Head of caudate nucleus (tissue), 42 donors: Measurements from ENCODE around the gene C10orf90.

Experiments used
- DNase-seq, 42 donors: peaks; one replicate each; pipeline versions ENCODE4 v3.0.0 to v3.0.0-alpha.2; 2020 to 2021; ENCODE audit warnings: mixed read lengths in 7 of 42
- intact Hi-C: fragments of 100-400 bp; cut with DNase I; formaldehyde crosslinking; loops from one replicate; pipeline ENCODE4 v1.15.0; 2022

C10orf90 gene

GRCh38 chr10:126596472-126597016 lies 73.9 kb downstream of the C10orf90 start:
- no peak for DNase-seq
- intact Hi-C loops, result no loop called here

DNA sequence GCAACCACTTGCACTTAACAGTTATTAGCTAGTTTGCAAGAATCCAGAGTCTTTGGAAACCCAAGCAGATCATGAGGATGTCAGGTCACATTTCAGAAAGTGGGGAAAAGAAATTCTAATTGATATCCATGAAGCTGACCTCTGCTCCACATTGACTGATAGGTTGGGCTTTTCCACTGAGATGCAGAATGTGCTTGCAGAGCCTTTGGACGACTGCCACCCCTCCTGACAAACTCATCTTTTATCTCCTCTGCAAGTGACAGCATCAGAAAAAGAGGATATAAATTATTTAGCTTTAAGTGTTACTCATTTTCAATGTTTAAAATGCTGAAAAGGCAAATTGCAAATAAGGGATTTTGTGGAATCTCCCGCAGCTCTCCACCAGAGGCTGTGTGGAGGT lies 75.3 kb downstream of the C10orf90 start:
- intact Hi-C loops, result no loop called here
- DNase-seq, result peak in 35 of 42 donors; percentile 25 to 85 (median 55)

DNA sequence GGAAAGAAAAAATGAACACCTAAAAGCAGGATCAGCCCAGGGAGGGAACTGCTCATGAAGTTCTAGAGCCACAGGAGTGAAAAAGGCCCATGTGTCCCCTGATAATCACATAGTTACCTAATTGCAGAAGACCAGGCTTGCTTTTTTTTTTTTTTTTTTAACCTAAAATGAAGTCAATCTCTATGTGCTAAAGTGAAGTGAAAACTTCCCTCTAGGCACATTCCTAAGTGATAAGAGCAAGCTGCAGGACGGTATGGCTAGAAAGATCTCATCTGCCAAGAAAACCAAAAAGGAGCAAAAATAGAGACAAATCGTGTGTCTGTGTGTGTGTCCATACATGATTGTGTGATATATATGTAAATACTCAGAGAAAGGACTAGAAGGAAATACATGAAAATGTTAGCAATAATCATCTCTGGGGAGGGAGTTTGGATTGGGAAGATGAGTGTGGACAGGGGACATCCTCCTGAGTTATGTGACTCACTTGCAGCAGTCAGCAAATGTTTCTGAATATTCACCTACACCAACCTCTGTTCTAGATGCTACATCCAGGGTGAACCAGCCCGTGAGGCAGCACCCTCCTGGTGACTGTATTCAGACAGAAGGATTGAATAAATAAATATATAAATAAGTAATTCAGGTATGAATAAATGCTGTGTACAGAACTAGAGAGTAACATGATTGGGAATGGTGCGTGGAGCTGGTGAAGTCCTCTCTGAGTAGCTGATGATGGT lies 76.4 kb downstream of the C10orf90 start:
- no peak for DNase-seq
- intact Hi-C loops, result no loop called here

GRCh38 chr10:126592901-126593300 lies 77.6 kb downstream of the C10orf90 start:
- DNase-seq, result no peak
- intact Hi-C loops, result no loop called here

DNA sequence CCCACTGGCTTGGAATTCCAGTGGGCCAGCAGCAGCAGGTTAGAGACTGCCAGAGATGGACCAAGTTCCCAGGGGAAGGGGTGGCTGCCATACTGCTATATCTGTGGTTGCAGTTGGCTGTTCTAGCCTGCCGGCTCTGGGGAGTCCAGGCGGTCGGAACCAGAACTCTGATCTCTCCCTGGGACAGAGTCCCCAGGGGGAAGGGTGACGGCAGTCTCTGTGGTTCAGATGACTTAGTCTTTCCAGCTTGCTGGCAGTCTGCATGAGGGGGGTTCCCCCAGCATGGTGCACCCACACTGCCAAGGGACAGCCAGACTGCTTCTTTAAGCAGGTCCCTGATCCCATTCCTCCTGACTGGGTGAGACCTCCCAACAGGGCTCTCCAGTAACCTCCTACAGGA lies 82.5 kb downstream of the C10orf90 start:
- intact Hi-C loops, result no loop called here
- DNase-seq, result peak in 1 of 42 donors; percentile 10

GRCh38 chr10:126586878-126587277 lies 83.6 kb downstream of the C10orf90 start:
- intact Hi-C loops, result no loop called here
- DNase-seq, result no peak

GRCh38 chr10:126586128-126586527 lies 84.4 kb downstream of the C10orf90 start:
- intact Hi-C loops, result no loop called here
- peak in 2 of 42 donors; percentile 16 to 22 for DNase-seq

DNA sequence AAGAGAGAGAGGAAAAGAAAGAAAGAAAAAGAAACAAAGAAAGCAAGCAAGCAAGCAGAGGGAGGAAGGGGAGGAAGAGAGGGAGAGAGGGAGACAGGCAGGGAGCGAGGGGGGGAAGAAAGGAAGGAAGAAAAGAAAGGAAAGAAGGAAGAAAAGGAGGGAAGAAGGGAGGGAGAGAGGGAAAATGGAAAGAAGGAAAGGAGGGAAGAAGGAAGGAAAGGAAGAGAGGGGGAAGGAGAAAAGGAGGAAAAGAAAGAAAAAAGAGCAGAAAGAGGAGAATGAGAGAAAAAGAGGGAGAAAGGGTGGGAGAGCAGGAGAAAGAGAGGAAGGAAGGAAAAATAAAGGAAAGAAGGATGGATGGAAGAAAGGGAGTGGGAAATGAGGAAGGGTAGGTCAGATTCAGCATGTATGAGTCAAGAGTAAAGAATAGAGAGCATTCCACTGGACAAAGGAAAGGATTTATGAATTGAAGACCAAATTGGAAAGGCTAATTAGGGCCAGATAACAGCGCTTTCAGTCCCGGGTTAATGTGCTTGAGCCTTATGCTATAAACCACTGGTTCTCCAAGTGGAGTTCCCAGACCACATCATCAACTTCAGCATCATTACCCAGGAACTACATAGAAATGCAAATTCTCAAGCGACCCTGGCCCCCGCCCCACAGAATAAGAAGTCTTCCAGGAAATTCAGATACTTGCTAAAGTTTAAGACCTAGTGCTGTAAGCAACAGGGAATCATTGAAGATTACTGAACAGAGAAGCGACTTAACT lies 85.1 kb downstream of the C10orf90 start:
- DNase-seq, result peak in 1 of 42 donors; percentile 10
- intact Hi-C loops, result no loop called here

GRCh38 chr10:126584836-126585235 lies 85.7 kb downstream of the C10orf90 start:
- DNase-seq, result peak in 1 of 42 donors; percentile 9
- intact Hi-C loops, result no loop called here

- intact Hi-C loops, result no loop called here
Measured at GRCh38 chr10:126583552-126584200, 86.8 kb downstream of the C10orf90 start.

GRCh38 chr10:126581648-126582046 lies 88.8 kb downstream of the C10orf90 start:
- intact Hi-C loops, result no loop called here
- peak in 1 of 42 donors; percentile 13 for DNase-seq

More at GRCh38 chr10:126583552-126584200, 86.8 kb downstream of the C10orf90 start:
- DNase-seq, result peak in 1 of 42 donors; percentile 11

DNA sequence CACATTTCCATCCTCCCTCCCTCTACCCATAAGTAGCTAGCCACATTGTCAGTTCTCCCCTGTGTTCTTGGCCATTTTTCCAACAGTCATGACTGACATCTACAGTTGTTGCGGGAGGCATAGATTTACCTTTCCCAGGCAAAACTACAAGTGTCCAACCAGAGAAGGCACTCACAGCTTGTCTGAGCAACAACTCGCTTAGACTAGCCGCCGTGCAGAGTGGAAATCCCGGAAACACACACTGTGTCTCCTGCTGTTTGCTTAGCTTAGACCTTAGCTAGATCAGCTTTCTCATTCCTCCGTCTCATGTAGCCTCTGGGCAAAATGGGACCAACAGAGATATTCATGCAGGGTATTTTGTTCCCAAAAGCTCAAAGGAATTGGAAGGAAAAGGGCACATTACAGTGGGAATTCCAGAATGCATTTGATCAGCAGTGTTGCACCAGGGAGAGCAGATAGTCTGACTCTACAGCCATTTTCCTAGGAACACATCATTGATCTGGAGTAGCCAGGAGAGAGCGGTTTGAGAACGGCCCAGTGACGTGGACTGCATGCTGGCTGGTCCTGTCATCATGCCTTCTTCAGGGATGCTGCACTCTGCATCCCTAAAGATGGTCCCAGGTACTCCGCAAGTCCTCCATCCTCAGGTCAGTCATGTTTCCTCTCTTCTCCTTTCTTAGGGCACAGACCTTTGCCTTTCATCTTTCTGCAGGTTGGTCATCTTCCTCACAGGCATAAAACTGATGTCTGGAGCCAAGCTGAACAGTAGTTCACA lies 89.4 kb downstream of the C10orf90 start:
- intact Hi-C loops, result no loop called here
- DNase-seq, result peak in 1 of 42 donors; percentile 5

- DNase-seq, result no peak
- intact Hi-C loops, result no loop called here
Measured at GRCh38 chr10:126576336-126576735, 94.2 kb downstream of the C10orf90 start.

GRCh38 chr10:126570621-126571602 lies 99.6 kb downstream of the C10orf90 start:
- peak in 4 of 42 donors; percentile 13 to 35 (median 22) for DNase-seq
- intact Hi-C loops, result no loop called here

GRCh38 chr10:126570245-126570570 lies 100.3 kb downstream of the C10orf90 start:
- no peak for DNase-seq
- intact Hi-C loops, result no loop called here

GRCh38 chr10:126569513-126570244 lies 100.8 kb downstream of the C10orf90 start:
- intact Hi-C loops, result loop anchor here (10.0 kb wide), 1 partner anchor 95 kb away; no protein-coding TSS in a partner anchor
- peak in 2 of 42 donors; percentile 25 to 50 for DNase-seq

DNA sequence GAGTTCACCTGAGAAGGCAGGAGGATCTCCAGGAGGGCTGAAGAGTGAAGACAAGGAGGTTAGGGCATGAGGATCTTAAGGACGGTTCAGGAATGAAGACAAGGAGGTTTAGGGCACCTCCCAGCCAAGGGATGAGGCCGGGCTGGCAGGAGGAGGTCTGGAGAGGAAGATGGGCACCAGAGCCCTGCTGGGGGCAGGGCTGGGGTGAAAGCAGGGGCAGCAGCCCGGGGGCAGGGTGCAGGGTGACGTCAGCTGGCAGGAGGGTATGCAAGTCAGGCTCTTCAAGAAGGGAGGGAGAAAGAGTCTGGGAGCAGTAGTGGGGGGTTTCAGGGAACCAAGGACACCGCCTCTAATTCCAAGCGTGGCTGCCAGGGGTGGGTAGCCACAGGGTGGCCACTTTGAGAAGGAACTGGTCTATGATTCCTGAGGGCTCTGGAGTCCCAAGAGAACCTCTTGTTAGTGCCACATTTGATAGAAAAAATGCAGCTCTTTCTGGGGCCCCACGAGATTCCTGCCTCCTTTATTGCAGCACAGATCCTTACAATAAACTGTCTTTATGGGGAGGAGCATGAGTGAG lies 101.6 kb downstream of the C10orf90 start:
- DNase-seq, result no peak
- intact Hi-C loops, result loop anchor here (10.0 kb wide), 1 partner anchor 96 kb away; no protein-coding TSS in a partner anchor
